Glutamatergic neuron (in vitro differentiated cells): ENCODE data around the gene LAD1. TPM values are rescaled to one million over a fixed set of nuclear protein-coding genes. Genes with fewer than 3 reads are reported as not detected.

Experiments
- DNase-seq: peaks from one replicate; pipeline ENCODE4 v3.0.0; 2022
- H3K27ac Mint-ChIP-seq: one replicate; pipeline ENCODE4 v1.8.0; 2020; ENCODE audit warnings: mild to moderate bottlenecking, mixed read lengths, inconsistent platforms; ENCODE audit not compliant: unreplicated experiment
- H3K27me3 Mint-ChIP-seq: one replicate; pipeline ENCODE4 v1.8.0; 2020; ENCODE audit warnings: mild to moderate bottlenecking, moderate library complexity, mixed read lengths, inconsistent platforms; ENCODE audit not compliant: unreplicated experiment
- H3K36me3 Mint-ChIP-seq: one replicate; pipeline ENCODE4 v1.8.0; 2020; ENCODE audit warnings: mild to moderate bottlenecking, mixed read lengths, inconsistent platforms; ENCODE audit not compliant: unreplicated experiment
- H3K4me1 Mint-ChIP-seq: one replicate; pipeline ENCODE4 v1.8.0; 2020; ENCODE audit warnings: mild to moderate bottlenecking, low read depth, mixed read lengths, inconsistent platforms; ENCODE audit not compliant: unreplicated experiment
- H3K4me3 Mint-ChIP-seq: one replicate; pipeline ENCODE4 v1.8.0; 2020; ENCODE audit warnings: mild to moderate bottlenecking, mixed read lengths, inconsistent platforms; ENCODE audit not compliant: unreplicated experiment
- H3K9me3 Mint-ChIP-seq: one replicate; pipeline ENCODE4 v1.8.0; 2020; ENCODE audit warnings: mild to moderate bottlenecking, moderate library complexity, mixed read lengths, inconsistent platforms; ENCODE audit not compliant: unreplicated experiment
- CTCF ChIP-seq: fragments of 200-600 bp; sonication (generic); IDR thresholded peaks from one replicate; pipeline ENCODE4 v1.5.0; 2021; ENCODE audit not compliant: partially characterized antibody, unreplicated experiment
- total RNA-seq: library from RNA; stranded (reverse); fragmentation: NEBNext Ultra II Directional; extraction: Animal tissue kit (Norgen Biotek cat#: 25700); gene quantifications from one replicate; pipeline ENCODE4 v1.2.1, GENCODE V29; 2021; ENCODE audit not compliant: unreplicated experiment

The LAD1 gene
- total RNA-seq, 1 donor from 2014 or later: 0.25 TPM

GRCh38 chr1:201348211-201348566 is 50.9 kb downstream of the LAD1 start:
- peaks cover 16% of the 10 kb centered on the region for H3K4me1 Mint-ChIP-seq
- TF ChIP-seq CTCF: peak; percentile 55
- H3K9me3 Mint-ChIP-seq: peaks cover 1% of the 10 kb centered on the region
- no peak overlapping the region for H3K27ac Mint-ChIP-seq
- DNase-seq: peak; percentile 65
- H3K4me3 Mint-ChIP-seq: no peak overlapping the region
- H3K27me3 Mint-ChIP-seq: peaks cover 6% of the 10 kb centered on the region
- H3K36me3 Mint-ChIP-seq: no peaks in the 10 kb centered on the region

- no peak overlapping the region for H3K4me3 Mint-ChIP-seq
Measured at GRCh38 chr1:201347498-201348210, 51.5 kb downstream of the LAD1 start.

GRCh38 chr1:201346987-201347386 is 52.1 kb downstream of the LAD1 start:
- no peak for TF ChIP-seq CTCF
- H3K27me3 Mint-ChIP-seq: peaks cover 6% of the 10 kb centered on the region
- DNase-seq: no peak
- H3K4me3 Mint-ChIP-seq: no peak overlapping the region
- H3K36me3 Mint-ChIP-seq: no peaks in the 10 kb centered on the region
- peaks cover 16% of the 10 kb centered on the region for H3K4me1 Mint-ChIP-seq
- H3K27ac Mint-ChIP-seq: no peak overlapping the region
- peaks cover 1% of the 10 kb centered on the region for H3K9me3 Mint-ChIP-seq

More at GRCh38 chr1:201347498-201348210, 51.5 kb downstream of the LAD1 start:
- no peak overlapping the region for H3K27ac Mint-ChIP-seq
- no peak for TF ChIP-seq CTCF
- no peaks in the 10 kb centered on the region for H3K36me3 Mint-ChIP-seq
- H3K9me3 Mint-ChIP-seq: peaks cover 1% of the 10 kb centered on the region
- H3K4me1 Mint-ChIP-seq: peaks cover 16% of the 10 kb centered on the region
- peaks cover 6% of the 10 kb centered on the region for H3K27me3 Mint-ChIP-seq
- peak; percentile 23 for DNase-seq

- TF ChIP-seq CTCF: peak; percentile 75
- no peaks in the 10 kb centered on the region for H3K36me3 Mint-ChIP-seq
- no peak overlapping the region for H3K27ac Mint-ChIP-seq
- H3K9me3 Mint-ChIP-seq: peaks cover 1% of the 10 kb centered on the region
- no peak overlapping the region for H3K4me3 Mint-ChIP-seq
- H3K4me1 Mint-ChIP-seq: peaks cover 16% of the 10 kb centered on the region
- peak; percentile 38 for DNase-seq
- H3K27me3 Mint-ChIP-seq: peaks cover 6% of the 10 kb centered on the region
Measured at GRCh38 chr1:201346337-201346939, 52.7 kb downstream of the LAD1 start.

- peaks cover 1% of the 10 kb centered on the region for H3K9me3 Mint-ChIP-seq
- DNase-seq: no peak
- H3K36me3 Mint-ChIP-seq: no peaks in the 10 kb centered on the region
- no peak for TF ChIP-seq CTCF
- H3K27me3 Mint-ChIP-seq: peaks cover 4% of the 10 kb centered on the region
- H3K27ac Mint-ChIP-seq: no peak overlapping the region
- H3K4me1 Mint-ChIP-seq: peaks cover 13% of the 10 kb centered on the region
- H3K4me3 Mint-ChIP-seq: no peak overlapping the region
Measured at GRCh38 chr1:201345081-201345355, 54.1 kb downstream of the LAD1 start.
